ENCODE measurements around the gene DDX42.
"Not testable (repeated sequence)": the region's sequence is repeated elsewhere in the genome, so short reads cannot be mapped to it uniquely, and the experiment has no call there.

Gene DDX42

DNA sequence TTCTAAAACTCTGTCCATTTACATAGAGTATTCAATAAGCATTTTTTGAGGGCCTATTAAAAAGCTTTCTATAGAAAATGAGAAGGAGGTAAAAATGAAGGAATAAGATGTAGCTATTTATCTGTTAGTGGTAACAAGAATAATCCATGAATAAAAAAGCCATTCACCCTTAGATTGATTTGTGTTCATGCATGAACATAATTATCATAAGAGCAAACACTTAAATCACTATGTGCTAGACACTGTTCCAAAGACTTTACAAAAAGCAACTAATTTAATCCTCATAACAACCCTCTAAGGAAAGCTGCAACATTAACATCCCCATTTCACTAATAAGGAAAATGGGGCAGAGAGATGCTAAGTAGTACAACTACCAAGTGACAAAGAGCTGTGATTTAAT lies 7.2 kb upstream of the DDX42 start:
- no peaks in the 10 kb centered on the region for H3K27me3 Mint-ChIP-seq
- peaks cover 11% of the 10 kb centered on the region for H3K36me3 Mint-ChIP-seq
- no peaks in the 10 kb centered on the region for H3K9me3 Mint-ChIP-seq
- peaks cover 59% of the 10 kb centered on the region for H3K4me1 Mint-ChIP-seq
- H3K27ac Mint-ChIP-seq, result no peak overlapping the region
- no peak overlapping the region for H3K4me3 Mint-ChIP-seq

DNA sequence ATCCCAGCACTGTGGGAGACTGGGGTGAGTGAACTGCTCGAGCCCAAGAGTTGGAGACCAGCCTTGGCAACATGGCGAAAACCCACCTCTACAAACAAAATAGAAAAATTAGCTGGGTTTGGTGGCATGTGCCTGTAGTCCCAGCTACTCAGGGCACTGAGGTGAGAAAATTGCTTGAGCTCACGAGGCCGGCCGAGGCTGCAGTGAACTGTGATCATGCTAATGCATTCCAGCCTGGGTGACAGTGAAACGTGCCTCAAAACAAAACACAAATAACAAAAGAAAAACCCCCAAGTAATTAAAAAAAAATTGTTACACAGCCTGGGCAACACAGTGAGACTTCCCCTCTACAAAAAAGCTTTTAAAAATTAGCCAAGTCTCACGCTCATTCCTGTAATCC lies 5.5 kb upstream of the DDX42 start:
- Mint-ChIP-seq H3K27me3 (no peaks in the 10 kb centered on the region), H3K4me3 (no peak overlapping the region), H3K4me1 (peaks cover 64% of the 10 kb centered on the region), H3K27ac (no peak overlapping the region), H3K9me3 (no peaks in the 10 kb centered on the region), H3K36me3 (peaks cover 10% of the 10 kb centered on the region)

DNA sequence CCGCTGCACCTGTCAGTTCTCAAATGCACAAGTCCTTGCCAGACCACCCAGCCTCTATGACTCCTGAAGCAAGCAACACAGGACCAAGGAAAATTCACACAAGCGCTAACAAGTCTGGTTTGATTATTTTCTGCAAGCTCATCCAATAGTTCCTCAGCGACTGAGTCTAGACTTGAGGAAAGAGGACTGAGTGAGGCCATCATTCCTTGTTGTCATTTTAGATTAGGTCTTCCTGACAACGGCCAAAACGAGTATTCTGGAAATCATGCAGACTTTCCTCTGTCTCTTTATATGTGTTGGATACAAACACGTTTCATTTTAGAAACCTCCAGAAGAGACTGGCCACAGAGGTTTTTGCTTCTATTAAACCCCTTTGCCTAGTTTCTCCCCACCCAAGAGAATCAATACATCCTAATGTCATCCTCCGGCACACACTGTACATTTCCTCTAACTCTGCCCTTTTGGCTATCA lies 1.1 kb upstream of the DDX42 start:
- peaks cover 65% of the 10 kb centered on the region for H3K4me1 Mint-ChIP-seq
- peaks cover 14% of the 10 kb centered on the region for H3K36me3 Mint-ChIP-seq
- H3K4me3 Mint-ChIP-seq, result peak overlapping the region; percentile 99
- H3K27me3 Mint-ChIP-seq, result no peaks in the 10 kb centered on the region
- H3K9me3 Mint-ChIP-seq, result no peaks in the 10 kb centered on the region
- H3K27ac Mint-ChIP-seq, result peak overlapping the region; percentile 100

DNA sequence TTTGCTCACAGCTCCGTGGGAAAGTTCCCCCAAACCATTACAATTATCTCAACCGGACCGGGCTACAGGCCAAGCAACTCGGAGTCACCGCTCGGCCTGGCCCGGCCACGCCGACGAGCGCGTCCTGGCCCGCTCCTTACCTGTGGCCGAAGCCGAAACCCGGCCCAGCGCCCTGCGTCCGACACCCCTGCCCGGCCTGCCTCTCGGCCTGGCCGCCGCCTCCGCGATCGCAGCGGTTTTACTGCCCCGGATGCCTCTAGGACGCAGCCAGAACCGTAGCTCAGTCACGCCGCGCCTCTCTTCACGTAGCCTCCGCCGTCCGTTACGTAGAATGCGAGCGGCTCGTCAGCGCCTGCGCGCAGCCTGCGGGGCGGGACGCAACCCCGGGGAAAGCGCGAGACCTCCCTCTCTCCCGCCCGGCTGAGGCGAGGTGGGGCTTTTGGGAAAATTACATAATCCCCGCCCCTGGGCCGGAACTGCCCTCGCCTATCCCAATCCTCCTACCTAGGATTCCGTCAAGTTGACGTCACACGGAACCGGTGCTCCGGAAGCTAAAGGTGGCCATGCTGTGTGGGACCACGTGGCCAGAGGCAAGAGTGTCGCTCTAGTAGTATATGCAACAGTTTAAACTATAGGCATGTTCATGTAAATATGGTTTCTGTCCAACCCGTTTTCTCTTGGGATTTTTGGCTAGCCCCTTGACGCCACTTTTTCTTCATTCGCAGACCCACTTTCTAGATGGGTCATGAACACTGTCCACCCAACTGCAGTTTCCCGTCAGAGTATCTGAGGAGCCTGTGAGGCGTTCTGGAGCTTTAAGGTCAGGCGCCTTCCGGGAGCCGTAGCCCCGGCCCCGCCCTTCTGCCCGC lies 464 bp upstream of the DDX42 start, which contains the start of gene CCDC47:
CCDC47 (minus strand) TSS at position 326 of the 869 bp plus-strand sequence. CDS start 7,422 bp downstream, outside the sequence.
- H3K4me3 Mint-ChIP-seq, result peak within 1 kb of the TSS; percentile 99
- H3K27ac Mint-ChIP-seq, result peak within 1 kb of the TSS; percentile 100
- H3K4me1 Mint-ChIP-seq, result peaks cover 67% of the 10 kb centered on the region
- peaks cover 17% of the 10 kb centered on the region for H3K36me3 Mint-ChIP-seq
- H3K27me3 Mint-ChIP-seq, result no peaks in the 10 kb centered on the region
- H3K9me3 Mint-ChIP-seq, result no peaks in the 10 kb centered on the region

- no peaks in the 10 kb centered on the region for H3K27me3 Mint-ChIP-seq
- H3K9me3 Mint-ChIP-seq, result no peaks in the 10 kb centered on the region
- H3K4me3 Mint-ChIP-seq, result peak overlapping the region; percentile 99
- peaks cover 65% of the 10 kb centered on the region for H3K4me1 Mint-ChIP-seq
- H3K27ac Mint-ChIP-seq, result peak overlapping the region; percentile 90
- peaks cover 21% of the 10 kb centered on the region for H3K36me3 Mint-ChIP-seq
Observed at GRCh38 chr17:63774969-63775265, 947 bp downstream of the DDX42 start.

DNA sequence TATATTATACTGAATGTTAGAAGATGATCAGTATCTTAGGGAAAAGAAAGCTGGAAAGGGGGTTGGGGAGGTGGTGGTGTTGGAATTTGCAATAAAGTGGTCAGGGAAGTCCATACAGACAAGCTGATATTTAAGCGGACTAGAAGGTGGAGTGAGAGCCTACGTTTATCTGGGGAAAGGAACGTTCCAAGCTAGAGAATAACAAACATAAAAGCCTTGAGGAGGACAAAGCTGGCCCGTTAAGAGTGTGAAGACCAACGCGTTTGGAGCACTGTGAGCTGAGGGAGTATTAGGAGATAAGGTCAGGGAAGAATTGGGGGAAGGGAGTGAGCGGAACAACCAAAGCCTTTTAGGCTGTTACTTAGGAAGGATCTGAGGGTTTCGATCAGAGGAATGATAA lies 1.4 kb downstream of the DDX42 start:
- peak overlapping the region; percentile 99 for H3K4me3 Mint-ChIP-seq
- peaks cover 22% of the 10 kb centered on the region for H3K36me3 Mint-ChIP-seq
- H3K27ac Mint-ChIP-seq, result peak overlapping the region; percentile 90

GRCh38 chr17:63780507-63780906 lies 6.5 kb downstream of the DDX42 start:
- Mint-ChIP-seq H3K27ac (no peak overlapping the region), H3K9me3 (no peaks in the 10 kb centered on the region), H3K36me3 (peaks cover 16% of the 10 kb centered on the region), H3K4me1 (peaks cover 86% of the 10 kb centered on the region), H3K4me3 (no peak overlapping the region), H3K27me3 (no peaks in the 10 kb centered on the region)

More for the DNA sequence above, 1.4 kb downstream of the DDX42 start:
- H3K27me3 Mint-ChIP-seq, result no peaks in the 10 kb centered on the region
- no peaks in the 10 kb centered on the region for H3K9me3 Mint-ChIP-seq
- H3K4me1 Mint-ChIP-seq, result peaks cover 65% of the 10 kb centered on the region

DNA sequence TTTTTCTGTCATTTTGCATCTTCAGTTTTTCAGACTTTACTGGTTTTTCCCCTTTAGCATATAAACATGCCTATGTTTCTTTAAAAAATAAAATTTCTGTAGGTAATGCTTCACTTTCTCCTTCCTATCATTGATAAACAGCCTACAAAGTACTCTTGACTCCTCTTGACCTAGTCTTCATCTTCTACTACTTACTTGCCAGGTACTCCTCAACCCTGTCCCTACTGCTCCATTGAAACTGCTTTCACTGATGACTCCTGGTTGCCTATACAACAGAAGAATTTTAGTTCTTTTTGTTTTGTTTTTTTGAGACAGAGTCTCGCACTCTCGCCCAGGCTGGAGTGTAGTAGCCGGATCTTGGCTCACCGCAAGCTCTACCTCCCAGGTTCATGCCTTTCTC lies 7.0 kb downstream of the DDX42 start:
- Mint-ChIP-seq H3K4me1 (peaks cover 85% of the 10 kb centered on the region), H3K4me3 (no peak overlapping the region), H3K9me3 (no peaks in the 10 kb centered on the region), H3K27me3 (no peaks in the 10 kb centered on the region), H3K36me3 (peaks cover 15% of the 10 kb centered on the region), H3K27ac (peak overlapping the region; percentile 47)

DNA sequence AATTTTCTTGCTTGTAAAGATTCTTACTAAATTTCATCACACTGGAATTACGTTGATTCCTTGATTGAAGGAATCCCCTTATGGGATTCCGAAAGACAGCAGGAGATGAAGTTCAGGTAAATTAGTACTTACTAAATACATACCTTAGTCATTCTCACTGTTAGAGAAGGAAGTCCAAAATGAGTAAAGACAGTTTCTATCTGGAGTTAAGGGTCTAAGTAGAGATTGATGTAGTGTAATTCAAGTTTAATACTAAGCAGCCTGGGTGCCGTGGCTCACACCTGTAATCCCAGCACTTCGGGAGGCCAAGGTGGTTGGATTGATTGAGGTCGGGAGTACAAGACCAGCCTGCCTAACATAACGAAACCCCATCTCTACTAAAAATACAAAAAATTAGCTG lies 9.6 kb downstream of the DDX42 start:
- Mint-ChIP-seq H3K9me3 (no peaks in the 10 kb centered on the region), H3K36me3 (peaks cover 9% of the 10 kb centered on the region), H3K4me1 (peaks cover 62% of the 10 kb centered on the region), H3K4me3 (no peak overlapping the region), H3K27ac (no peak overlapping the region), H3K27me3 (no peaks in the 10 kb centered on the region)

- Mint-ChIP-seq H3K27ac (no peak overlapping the region), H3K27me3 (no peaks in the 10 kb centered on the region), H3K4me1 (peaks cover 45% of the 10 kb centered on the region), H3K36me3 (peaks cover 4% of the 10 kb centered on the region), H3K9me3 (no peaks in the 10 kb centered on the region), H3K4me3 (no peak overlapping the region)
Observed at GRCh38 chr17:63785556-63785955, 11.6 kb downstream of the DDX42 start.

DNA sequence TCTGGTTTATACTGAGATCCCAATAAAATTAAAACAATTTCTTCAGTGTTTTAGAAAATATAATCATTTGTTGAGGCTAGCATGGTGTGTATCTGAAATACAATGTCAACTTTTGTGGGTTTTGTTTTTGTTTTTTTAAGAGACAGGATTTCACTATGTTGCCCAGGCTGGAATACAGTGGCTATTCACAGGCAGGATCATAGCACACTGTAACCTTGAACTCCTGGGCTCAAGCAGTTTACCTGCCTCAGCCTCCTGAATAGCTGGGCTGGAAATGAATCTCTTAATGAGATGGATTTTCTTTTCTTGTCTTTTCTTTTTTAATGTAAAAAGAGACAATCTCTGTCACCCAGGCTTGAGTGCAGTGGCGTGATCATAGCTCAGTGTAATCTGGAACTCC lies 12.1 kb downstream of the DDX42 start:
- H3K27ac Mint-ChIP-seq, result no peak overlapping the region
- H3K27me3 Mint-ChIP-seq, result no peaks in the 10 kb centered on the region
- H3K9me3 Mint-ChIP-seq, result no peaks in the 10 kb centered on the region
- H3K4me3 Mint-ChIP-seq, result no peak overlapping the region
- peaks cover 4% of the 10 kb centered on the region for H3K36me3 Mint-ChIP-seq
- H3K4me1 Mint-ChIP-seq, result peaks cover 39% of the 10 kb centered on the region

DNA sequence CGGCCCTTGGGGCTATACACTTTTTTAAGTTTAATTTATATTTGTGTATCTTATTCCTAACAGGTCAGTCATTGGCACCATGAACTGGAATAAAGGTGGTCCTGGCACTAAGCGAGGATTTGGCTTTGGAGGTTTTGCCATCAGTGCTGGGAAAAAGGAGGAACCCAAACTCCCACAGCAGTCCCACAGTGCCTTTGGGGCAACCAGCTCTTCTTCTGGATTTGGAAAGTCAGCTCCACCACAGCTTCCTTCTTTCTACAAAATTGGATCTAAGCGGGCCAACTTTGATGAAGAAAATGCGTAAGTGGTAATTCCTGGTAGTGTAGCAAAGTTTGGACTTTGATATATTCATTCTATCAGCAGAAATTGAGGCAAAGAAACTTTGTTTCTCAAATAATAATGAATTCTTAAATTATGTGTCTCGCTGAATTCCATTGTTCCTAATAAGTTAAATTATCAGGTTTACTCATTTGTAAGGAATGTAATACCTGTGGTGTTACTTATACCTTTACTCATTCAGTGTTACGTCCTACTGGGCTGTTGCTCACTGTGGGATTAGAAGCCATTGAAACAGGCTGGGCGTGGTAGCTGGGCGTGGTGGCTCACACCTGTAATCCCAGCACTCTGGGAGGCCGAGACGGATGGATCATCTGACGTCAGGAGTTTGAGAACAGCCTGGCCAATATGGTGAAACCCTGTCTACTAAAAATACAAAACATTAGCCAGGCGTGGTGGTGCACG lies 13.2 kb downstream of the DDX42 start:
- Mint-ChIP-seq H3K27me3 (no peaks in the 10 kb centered on the region), H3K4me1 (peaks cover 33% of the 10 kb centered on the region), H3K27ac (no peak overlapping the region), H3K9me3 (no peaks in the 10 kb centered on the region), H3K4me3 (no peak overlapping the region), H3K36me3 (peaks cover 4% of the 10 kb centered on the region)

- no peak overlapping the region for H3K4me3 Mint-ChIP-seq
- H3K27ac Mint-ChIP-seq, result no peak overlapping the region
- no peaks in the 10 kb centered on the region for H3K27me3 Mint-ChIP-seq
- no peaks in the 10 kb centered on the region for H3K9me3 Mint-ChIP-seq
- peaks cover 8% of the 10 kb centered on the region for H3K36me3 Mint-ChIP-seq
- H3K4me1 Mint-ChIP-seq, result peaks cover 18% of the 10 kb centered on the region
Observed at GRCh38 chr17:63790057-63790456, 16.1 kb downstream of the DDX42 start.

GRCh38 chr17:63792055-63792729 lies 18.2 kb downstream of the DDX42 start:
- Mint-ChIP-seq H3K27me3 (no peaks in the 10 kb centered on the region), H3K4me3 (no peak overlapping the region), H3K9me3 (no peaks in the 10 kb centered on the region), H3K36me3 (peaks cover 8% of the 10 kb centered on the region), H3K27ac (no peak overlapping the region), H3K4me1 (peaks cover 14% of the 10 kb centered on the region)

GRCh38 chr17:63796375-63796774 lies 22.4 kb downstream of the DDX42 start:
- not testable (repeated sequence) for H3K4me3 Mint-ChIP-seq

More at GRCh38 chr17:63796375-63796774, 22.4 kb downstream of the DDX42 start:
- H3K27me3 Mint-ChIP-seq, H3K9me3 Mint-ChIP-seq, H3K27ac Mint-ChIP-seq: not testable (repeated sequence)
- H3K4me1 Mint-ChIP-seq, result peaks cover 14% of the 10 kb centered on the region
- H3K36me3 Mint-ChIP-seq, result peaks cover 10% of the 10 kb centered on the region

Measured in activated naive CD4-positive, alpha-beta T cell treated with anti-CD3 and anti-CD28 coated beads, Interleukin-2, amount 50 U/mL, for 24 hours (primary cell).